OCI-M1 (cell line): ENCODE measurements around the gene CAPZA1.
A peak's percentile ranks its signal among the peaks of the same experiment; 100 is the strongest.

ENCODE experiments used
- DNase-seq: peaks from one replicate; lab custom pipeline; 2025; lab: John Stamatoyannopoulos, UW

The CAPZA1 gene

GRCh38 chr1:112715264-112716053, 95.8 kb downstream of the CAPZA1 start, which contains the start of gene PPM1J:
TSS of gene PPM1J (minus strand) at chr1:112715332. CDS start at chr1:112715301, 31 bp downstream.
- peak; percentile 99 for DNase-seq

GRCh38 chr1:112716133-112716720, 96.6 kb downstream of the CAPZA1 start:
- DNase-seq = peak; percentile 93

GRCh38 chr1:112717263-112717873, 97.7 kb downstream of the CAPZA1 start:
- no peak for DNase-seq

- DNase-seq = peak; percentile 60
These were observed 99.2 kb downstream of the CAPZA1 start for GRCh38 chr1:112718691-112719418.

GRCh38 chr1:112719706-112720105, 100.1 kb downstream of the CAPZA1 start:
- DNase-seq = no peak

- DNase-seq = no peak
These were observed 101.2 kb downstream of the CAPZA1 start for GRCh38 chr1:112720800-112721199.
